Measurements from ENCODE around the gene MINPP1.
A peak's percentile ranks its signal among the peaks of the same experiment; 100 is the strongest.

Gene MINPP1

DNA sequence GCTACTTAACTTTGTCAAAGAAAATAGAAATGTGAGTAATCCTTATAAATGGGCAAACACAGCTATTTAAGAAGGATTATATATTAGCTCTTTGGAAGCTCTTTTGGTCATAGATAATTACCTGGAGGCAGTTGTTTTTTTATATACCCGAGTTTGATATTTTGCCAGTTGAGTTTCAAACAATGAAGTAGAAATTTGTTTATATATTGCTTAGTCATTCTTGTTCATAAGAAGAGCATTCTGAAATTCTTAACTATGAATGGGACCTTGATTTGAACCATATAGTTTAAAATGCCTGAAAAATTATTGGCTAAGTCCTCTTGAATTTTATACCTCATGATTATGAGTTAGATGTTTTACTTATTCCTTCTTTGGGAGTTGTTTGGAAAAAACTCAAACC lies 36.4 kb downstream of the MINPP1 start:
- H3K36me3 Mint-ChIP-seq (ENCODE audit: low read depth): peaks cover 50% of the 10 kb centered on the region
- no peak overlapping the region for H3K27ac Mint-ChIP-seq
- H3K4me3 Mint-ChIP-seq: no peak overlapping the region
- H3K27me3 Mint-ChIP-seq: no peaks in the 10 kb centered on the region
- peaks cover 23% of the 10 kb centered on the region for H3K4me1 Mint-ChIP-seq
- no peak for ATAC-seq
- peaks cover 21% of the 10 kb centered on the region for H3K9me3 Mint-ChIP-seq
- DNase-seq: no peak

GRCh38 chr10:87544721-87545120 lies 40.0 kb downstream of the MINPP1 start:
- peaks cover 21% of the 10 kb centered on the region for H3K9me3 Mint-ChIP-seq
- no peaks in the 10 kb centered on the region for H3K27me3 Mint-ChIP-seq
- DNase-seq (no peak), ATAC-seq (no peak)
- peaks cover 39% of the 10 kb centered on the region for H3K36me3 Mint-ChIP-seq (ENCODE audit: low read depth)
- H3K27ac Mint-ChIP-seq: no peak overlapping the region
- H3K4me3 Mint-ChIP-seq: no peak overlapping the region
- peaks cover 12% of the 10 kb centered on the region for H3K4me1 Mint-ChIP-seq

GRCh38 chr10:87545783-87546182 lies 41.1 kb downstream of the MINPP1 start:
- Mint-ChIP-seq H3K27me3 (no peaks in the 10 kb centered on the region), H3K9me3 (peaks cover 21% of the 10 kb centered on the region), H3K27ac (no peak overlapping the region), H3K4me1 (peaks cover 16% of the 10 kb centered on the region), H3K36me3 (ENCODE audit: low read depth) (peaks cover 31% of the 10 kb centered on the region), H3K4me3 (no peak overlapping the region)
- no peak for ATAC-seq
- no peak for DNase-seq

DNA sequence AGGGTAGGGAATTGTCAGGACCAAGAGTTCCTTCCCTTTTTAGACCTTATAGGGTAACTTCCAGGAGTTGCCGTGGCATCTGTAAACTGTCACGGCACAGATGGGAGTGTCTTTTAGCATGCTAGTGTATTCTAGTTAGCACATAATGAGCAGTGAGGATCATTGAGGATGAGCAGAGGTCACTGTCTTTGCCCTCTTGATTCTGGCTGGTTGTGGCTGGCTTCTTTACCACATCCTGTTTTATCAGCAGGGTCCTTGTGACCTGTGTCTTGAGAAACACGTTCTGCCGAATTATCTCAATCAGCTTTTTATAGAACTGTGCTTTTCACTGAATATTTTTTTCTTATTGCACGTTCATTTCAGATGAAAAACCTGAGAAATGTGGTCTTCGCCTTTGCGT lies 41.5 kb downstream of the MINPP1 start:
- Mint-ChIP-seq H3K27me3 (no peaks in the 10 kb centered on the region), H3K27ac (no peak overlapping the region), H3K4me3 (no peak overlapping the region), H3K9me3 (peaks cover 21% of the 10 kb centered on the region), H3K4me1 (peaks cover 19% of the 10 kb centered on the region), H3K36me3 (ENCODE audit: low read depth) (peaks cover 29% of the 10 kb centered on the region)
- no peak for DNase-seq
- ATAC-seq: peak; percentile 65

GRCh38 chr10:87546971-87547413 lies 42.3 kb downstream of the MINPP1 start:
- Mint-ChIP-seq H3K9me3 (peaks cover 14% of the 10 kb centered on the region), H3K36me3 (ENCODE audit: low read depth) (peaks cover 22% of the 10 kb centered on the region), H3K27ac (no peak overlapping the region), H3K27me3 (no peaks in the 10 kb centered on the region), H3K4me3 (no peak overlapping the region), H3K4me1 (peaks cover 21% of the 10 kb centered on the region)
- ATAC-seq (no peak), DNase-seq (no peak)

DNA sequence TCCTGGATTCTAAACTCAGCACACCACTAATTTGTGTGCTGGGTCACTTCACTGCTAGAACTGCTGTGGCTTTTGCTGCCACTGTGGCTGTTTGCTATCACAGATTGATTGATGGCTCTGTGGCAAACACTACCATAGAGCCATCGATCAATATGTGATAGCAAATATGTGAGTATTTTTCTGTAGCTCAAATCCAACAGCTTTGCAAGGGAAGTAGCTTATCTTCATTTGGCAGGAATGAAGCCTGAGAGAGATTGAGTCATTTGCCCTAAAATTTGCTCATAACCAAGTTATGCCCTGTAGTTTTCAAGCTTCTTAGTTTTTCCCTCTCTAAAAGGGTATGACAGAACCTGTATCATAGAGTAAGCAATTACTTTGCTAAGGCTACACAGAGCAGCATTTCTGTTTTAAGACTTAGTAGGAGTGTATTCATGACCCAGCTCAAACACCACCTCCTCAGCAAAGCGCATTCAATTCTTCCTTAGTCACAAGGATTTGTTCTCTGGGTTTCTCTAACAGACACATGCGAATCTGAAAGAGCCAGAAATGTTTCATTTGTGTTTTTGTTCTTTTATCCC lies 43.1 kb downstream of the MINPP1 start:
- no peaks in the 10 kb centered on the region for H3K27me3 Mint-ChIP-seq
- peaks cover 21% of the 10 kb centered on the region for H3K4me1 Mint-ChIP-seq
- DNase-seq (no peak), ATAC-seq (no peak)
- peaks cover 20% of the 10 kb centered on the region for H3K36me3 Mint-ChIP-seq (ENCODE audit: low read depth)
- no peak overlapping the region for H3K4me3 Mint-ChIP-seq
- H3K9me3 Mint-ChIP-seq: peaks cover 6% of the 10 kb centered on the region
- no peak overlapping the region for H3K27ac Mint-ChIP-seq

- no peak overlapping the region for H3K27ac Mint-ChIP-seq
Measured at GRCh38 chr10:87550741-87551140, 46.0 kb downstream of the MINPP1 start.

DNA sequence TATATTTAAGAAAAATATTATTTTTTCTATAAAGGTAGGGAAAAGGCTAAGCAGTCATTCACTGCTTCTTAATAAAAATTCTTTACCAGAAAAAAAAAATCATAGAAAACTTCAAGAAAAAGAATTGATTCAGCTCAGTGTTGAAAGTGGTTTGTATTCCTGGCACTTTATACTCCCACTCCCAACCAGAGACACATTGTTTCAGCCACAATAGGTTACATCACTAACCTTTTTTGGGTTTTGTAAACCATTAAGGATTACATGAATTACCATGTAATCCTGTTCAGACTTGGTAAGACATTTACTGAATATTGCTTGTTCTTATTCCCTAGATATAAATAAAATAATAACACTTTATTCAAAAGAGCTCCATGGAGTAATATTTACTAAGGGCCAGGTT lies 46.6 kb downstream of the MINPP1 start:
- Mint-ChIP-seq H3K4me1 (peaks cover 16% of the 10 kb centered on the region), H3K27ac (no peak overlapping the region), H3K36me3 (ENCODE audit: low read depth) (peaks cover 17% of the 10 kb centered on the region), H3K4me3 (no peak overlapping the region), H3K9me3 (no peaks in the 10 kb centered on the region), H3K27me3 (no peaks in the 10 kb centered on the region)
- ATAC-seq: peak; percentile 33
- no peak for DNase-seq

More at GRCh38 chr10:87550741-87551140, 46.0 kb downstream of the MINPP1 start:
- Mint-ChIP-seq H3K27me3 (no peaks in the 10 kb centered on the region), H3K4me3 (no peak overlapping the region), H3K9me3 (no peaks in the 10 kb centered on the region), H3K4me1 (peaks cover 21% of the 10 kb centered on the region), H3K36me3 (ENCODE audit: low read depth) (peaks cover 19% of the 10 kb centered on the region)
- DNase-seq (no peak), ATAC-seq (no peak)

GRCh38 chr10:87552248-87552929 lies 47.7 kb downstream of the MINPP1 start:
- ATAC-seq: no peak
- Mint-ChIP-seq H3K4me1 (peaks cover 19% of the 10 kb centered on the region), H3K27ac (no peak overlapping the region), H3K4me3 (no peak overlapping the region), H3K9me3 (no peaks in the 10 kb centered on the region), H3K36me3 (ENCODE audit: low read depth) (peaks cover 14% of the 10 kb centered on the region), H3K27me3 (no peaks in the 10 kb centered on the region)
- no peak for DNase-seq

GRCh38 chr10:87557409-87557808 lies 52.7 kb downstream of the MINPP1 start:
- no peak overlapping the region for H3K4me3 Mint-ChIP-seq
- DNase-seq: no peak
- H3K27me3 Mint-ChIP-seq: peaks cover under 1% of the 10 kb centered on the region
- no peak for ATAC-seq
- peaks cover 11% of the 10 kb centered on the region for H3K36me3 Mint-ChIP-seq (ENCODE audit: low read depth)
- peaks cover 9% of the 10 kb centered on the region for H3K4me1 Mint-ChIP-seq
- no peak overlapping the region for H3K27ac Mint-ChIP-seq
- H3K9me3 Mint-ChIP-seq: peaks cover under 1% of the 10 kb centered on the region

- H3K4me3 Mint-ChIP-seq: no peak overlapping the region
- DNase-seq (no peak), ATAC-seq (no peak)
- H3K36me3 Mint-ChIP-seq (ENCODE audit: low read depth): peaks cover 5% of the 10 kb centered on the region
- peaks cover 9% of the 10 kb centered on the region for H3K4me1 Mint-ChIP-seq
- H3K27ac Mint-ChIP-seq: no peak overlapping the region
- peaks cover 5% of the 10 kb centered on the region for H3K27me3 Mint-ChIP-seq
- peaks cover 10% of the 10 kb centered on the region for H3K9me3 Mint-ChIP-seq
Measured at GRCh38 chr10:87558333-87558732, 53.6 kb downstream of the MINPP1 start.

- Mint-ChIP-seq H3K36me3 (ENCODE audit: low read depth) (peaks cover 2% of the 10 kb centered on the region), H3K9me3 (peaks cover 13% of the 10 kb centered on the region), H3K27me3 (peaks cover 8% of the 10 kb centered on the region), H3K27ac (no peak overlapping the region), H3K4me3 (no peak overlapping the region), H3K4me1 (peaks cover 9% of the 10 kb centered on the region)
- DNase-seq: no peak
- ATAC-seq: no peak
Measured at GRCh38 chr10:87559392-87559791, 54.7 kb downstream of the MINPP1 start.

DNA sequence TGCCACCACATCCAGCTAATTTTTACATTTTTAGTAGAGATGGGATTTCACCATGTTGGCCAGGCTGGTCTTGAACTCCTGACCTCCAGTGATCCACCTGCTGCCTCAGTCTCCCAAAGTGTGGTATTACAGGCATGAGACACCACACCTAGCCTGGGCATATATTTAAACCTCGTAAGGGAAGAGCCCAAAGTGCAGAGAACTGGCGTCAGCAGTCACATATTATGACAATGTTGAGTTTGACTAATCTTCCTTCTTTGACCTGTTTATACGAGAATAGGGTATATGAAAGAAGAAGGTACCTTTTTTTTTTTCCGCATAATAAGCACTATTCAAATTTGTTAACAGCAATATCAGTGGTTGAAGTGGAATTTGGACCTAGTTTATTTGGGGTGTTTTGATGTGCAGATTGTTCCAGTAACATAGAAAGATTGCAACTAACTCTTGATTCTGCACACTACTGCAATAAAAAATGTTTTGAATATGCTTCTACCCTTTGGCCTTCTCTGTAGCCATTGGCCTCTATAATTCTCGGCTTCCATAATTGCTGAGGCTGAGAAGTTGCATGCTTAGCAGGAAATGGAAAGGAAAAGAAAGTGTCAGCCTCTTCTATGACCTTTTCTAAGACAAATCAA lies 55.9 kb downstream of the MINPP1 start:
- Mint-ChIP-seq H3K9me3 (peaks cover 24% of the 10 kb centered on the region), H3K4me1 (peaks cover 6% of the 10 kb centered on the region), H3K4me3 (no peak overlapping the region), H3K36me3 (ENCODE audit: low read depth) (peaks cover 2% of the 10 kb centered on the region), H3K27ac (no peak overlapping the region), H3K27me3 (peaks cover 10% of the 10 kb centered on the region)
- ATAC-seq (no peak), DNase-seq (no peak)

DNA sequence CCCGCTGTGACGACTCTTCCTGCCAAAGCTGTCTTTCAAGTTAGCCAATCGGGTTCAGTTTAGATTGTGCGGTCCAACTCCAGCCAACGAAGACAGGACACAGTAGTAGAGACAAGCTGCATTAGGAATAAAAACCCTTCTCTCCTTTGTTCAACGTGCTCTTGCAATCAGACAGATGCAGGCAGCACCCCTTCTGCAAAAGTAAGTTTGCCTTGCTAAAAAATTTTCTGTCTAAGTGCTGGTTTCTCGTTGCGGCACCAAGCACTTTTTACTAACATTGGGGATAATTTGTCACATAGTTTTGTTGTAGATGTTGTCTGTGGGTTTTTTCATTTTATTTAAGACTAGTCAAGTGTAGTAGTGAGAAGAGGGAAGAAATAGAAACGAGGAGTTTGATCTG lies 58.1 kb downstream of the MINPP1 start:
- DNase-seq (no peak), ATAC-seq (no peak)
- peaks cover 2% of the 10 kb centered on the region for H3K36me3 Mint-ChIP-seq (ENCODE audit: low read depth)
- H3K9me3 Mint-ChIP-seq: peaks cover 35% of the 10 kb centered on the region
- no peak overlapping the region for H3K27ac Mint-ChIP-seq
- no peak overlapping the region for H3K4me3 Mint-ChIP-seq
- H3K27me3 Mint-ChIP-seq: peaks cover 12% of the 10 kb centered on the region
- H3K4me1 Mint-ChIP-seq: no peaks in the 10 kb centered on the region

- no peak for DNase-seq
- peaks cover 2% of the 10 kb centered on the region for H3K36me3 Mint-ChIP-seq (ENCODE audit: low read depth)
- ATAC-seq: no peak
- peaks cover 35% of the 10 kb centered on the region for H3K9me3 Mint-ChIP-seq
- peaks cover 22% of the 10 kb centered on the region for H3K27me3 Mint-ChIP-seq
- no peaks in the 10 kb centered on the region for H3K4me1 Mint-ChIP-seq
- H3K4me3 Mint-ChIP-seq: no peak overlapping the region
- H3K27ac Mint-ChIP-seq: no peak overlapping the region
Measured at GRCh38 chr10:87565010-87565409, 60.3 kb downstream of the MINPP1 start.
